Spleen (tissue), 11 donors: ENCODE measurements around the gene MED29. TPM values are rescaled to one million over a fixed set of nuclear protein-coding genes. Genes with fewer than 3 reads are reported as not detected.

ENCODE experiments used
- DNase-seq: peaks from one replicate; pipeline ENCODE4 v3.0.0-alpha.2; 2020
- H3K27ac ChIP-seq, 8 donors: fragments of 200-600 bp; sonication (generic) in 7 of 8; 1 replicate in 4 of 8; 2 replicates in 4 of 8; pipeline versions ENCODE4 v1.5.0 to v1.8.0; 2016 to 2021; ENCODE audit warnings: inconsistent platforms in 4 of 8, mild to moderate bottlenecking in 4 of 8, moderate library complexity in 1 of 8
- H3K27me3 ChIP-seq, 7 donors: fragments of 200-600 bp; sonication (generic) in 6 of 7; replicated peaks in 1 of 7; 1 replicate in 4 of 7; 2 replicates in 3 of 7; pipeline versions ENCODE4 v1.5.0 to v1.8.0; 2016 to 2021; ENCODE audit warnings: inconsistent platforms in 3 of 7, mild to moderate bottlenecking in 1 of 7
- H3K36me3 ChIP-seq, 6 donors: fragments of 200-600 bp; sonication (generic) in 5 of 6; 1 replicate in 4 of 6; 2 replicates in 2 of 6; pipeline versions ENCODE4 v1.5.0 to v1.8.0; 2016 to 2021; ENCODE audit warnings: inconsistent platforms in 2 of 6
- H3K4me1 ChIP-seq, 6 donors: fragments of 200-600 bp; sonication (generic) in 5 of 6; 1 replicate in 3 of 6; 2 replicates in 3 of 6; pipeline versions ENCODE4 v1.5.0 to v1.8.0; 2016 to 2021; ENCODE audit warnings: inconsistent platforms in 3 of 6
- H3K4me3 ChIP-seq, 8 donors: fragments of 200-600 bp; sonication (generic) in 7 of 8; 1 replicate in 4 of 8; 2 replicates in 4 of 8; pipeline versions ENCODE4 v1.5.0 to v1.8.0; 2016 to 2021; ENCODE audit warnings: inconsistent platforms in 4 of 8, mild to moderate bottlenecking in 4 of 8, moderate library complexity in 2 of 8
- H3K9me3 ChIP-seq, 8 donors: fragments of 200-600 bp; sonication (generic) in 7 of 8; 1 replicate in 4 of 8; 2 replicates in 4 of 8; pipeline versions ENCODE4 v1.5.0 to v1.8.0; 2016 to 2021; ENCODE audit warnings: inconsistent platforms in 4 of 8
- CTCF ChIP-seq, 11 experiments: fragments of 200-600 bp in 7 of 11; fragments of 450-650 bp in 4 of 11; sonication (generic) in 4 of 11; IDR thresholded peaks in 8 of 11; conservative IDR thresholded peaks in 3 of 11; 1 replicate in 7 of 11; 2 replicates in 4 of 11; pipeline versions ENCODE4 v1.4.0 to v1.8.0; 2016 to 2021; ENCODE audit warnings: antibody characterized with exemption in 11 of 11, inconsistent platforms in 4 of 11, mild to moderate bottlenecking in 1 of 11
- POLR2A ChIP-seq, 3 donors: fragments of 450-650 bp; IDR thresholded peaks; one replicate each; pipeline ENCODE4 v1.5.1; 2017; ENCODE audit warnings: antibody characterized with exemption in 3 of 3, mild to moderate bottlenecking in 1 of 3
- POLR2AphosphoS5 ChIP-seq, 3 donors: sonication (generic); formaldehyde crosslinking; IDR thresholded peaks; one replicate each; pipeline ENCODE4 v1.5.1; 2017; ENCODE audit warnings: antibody characterized with exemption in 3 of 3
- WGBS, 5 donors: extraction: QIAGEN DNeasy Blood & Tissue Kit in 3 of 5; methylation state at CpG; one replicate each; pipeline versions ENCODE4 v1.1.5 to v1.1.7; 2013 to 2018; 5-methylcytosine and 5-hydroxymethylcytosine counted together
- intact Hi-C: fragments of 100-400 bp; cut with DNase I; formaldehyde crosslinking; loops from one replicate; pipeline ENCODE4 v1.15.0; 2023; ENCODE audit warnings: low total_unique reads
- polyA plus RNA-seq, 3 donors: library from polyadenylated mRNA; stranded (reverse); fragments of 200-250 nt; gene quantifications; one replicate each; pipeline ENCODE4 v1.2.1, GENCODE V29; 2013
- total RNA-seq, 7 donors: library from RNA; depleted of rRNA in 3 of 7; stranded (reverse); fragments of >200 nt in 3 of 7; fragmentation: NEBNext Ultra II Directional in 4 of 7; extraction: Animal tissue kit (Norgen Biotek cat#: 25700) in 4 of 7; gene quantifications; one replicate each; pipeline versions ENCODE4 v1.1.0 to v1.2.1, GENCODE V29; 2016 to 2021
- donor health status: healthy with polysubstance abuse.
- donor health status: DM: no; HTN: no; CAD: no; lungs with moderate emphysema.
- donor health status: DM: no; HTN: no; CAD: no.
- donor health status: Bipolar disorder and iron deficiency.
- donor health status: healthy.
- donor health status: DM: no; HTN: no; CAD: no.
- donor health status: DM: yes; HTN: yes; CAD: no.

Gene MED29
- total and polyA plus RNA-seq, 10 donors = 15.5 to 45.7 (median 30.4) TPM

GRCh38 chr19:39435499-39436349 is 44.5 kb downstream of the MED29 start, which contains the start of gene RPS16:
RPS16 (minus strand) TSS chr19:39435949; CDS start chr19:39435895, 54 bp downstream.
- no peaks in the 10 kb centered on the region for H3K27me3 ChIP-seq
- TF ChIP-seq POLR2AphosphoS5 (IDR thresholded peaks at IDR 0.05) (peak; percentile 99 to 100 (median 100)), CTCF (IDR thresholded peaks at IDR 0.05 in 8 of 11, conservative IDR thresholded peaks at IDR 0.05 in 3 of 11) (peak in 3 of 11 experiments; percentile 13 to 37 (median 34)), POLR2A (IDR thresholded peaks at IDR 0.05) (peak; percentile 68 to 88 (median 82))
- H3K9me3 ChIP-seq = no peaks in the 10 kb centered on the region
- intact Hi-C loops = no loop called here
- H3K36me3 ChIP-seq = peaks cover 0 to 40% (median 28%) of the 10 kb centered on the region in 6 donors
- peak within 1 kb of the TSS; percentile 54 to 97 (median 92) for H3K4me3 ChIP-seq
- peak; percentile 100 for DNase-seq
- H3K27ac ChIP-seq = peak within 1 kb of the TSS; percentile 51 to 94 (median 91)
- 0 to 1% (median 0%) methylated on average over 46 to 61 of the region's 61 CpGs for WGBS, 5 donors
- peaks cover 21 to 72% (median 53%) of the 10 kb centered on the region in 6 donors for H3K4me1 ChIP-seq

- Histone ChIP-seq H3K36me3 (peaks cover 0 to 36% (median 28%) of the 10 kb centered on the region in 6 donors), H3K27me3 (no peaks in the 10 kb centered on the region), H3K4me3 (peak overlapping the region in 7 of 8 donors; percentile 82 to 97 (median 92)), H3K4me1 (peaks cover 16 to 71% (median 48%) of the 10 kb centered on the region in 6 donors), H3K9me3 (no peaks in the 10 kb centered on the region), H3K27ac (peak overlapping the region; percentile 51 to 94 (median 91))
- TF ChIP-seq POLR2A (IDR thresholded peaks at IDR 0.05) (no peak), CTCF (IDR thresholded peaks at IDR 0.05 in 8 of 11, conservative IDR thresholded peaks at IDR 0.05 in 3 of 11) (no peak)
- no peak for DNase-seq
- 7 to 21% (median 20%) methylated on average over 2 of the region's 2 CpGs for WGBS, 5 donors
- intact Hi-C loops = no loop called here
These were observed 45.2 kb downstream of the MED29 start for GRCh38 chr19:39436350-39436716.

- TF ChIP-seq CTCF (IDR thresholded peaks at IDR 0.05 in 8 of 11, conservative IDR thresholded peaks at IDR 0.05 in 3 of 11) (no peak), POLR2A (IDR thresholded peaks at IDR 0.05) (no peak), POLR2AphosphoS5 (IDR thresholded peaks at IDR 0.05) (no peak)
- intact Hi-C loops = no loop called here
- DNase-seq = no peak
- no peak overlapping the region for H3K27ac ChIP-seq
- no peaks in the 10 kb centered on the region for H3K27me3 ChIP-seq
- H3K4me3 ChIP-seq = no peak overlapping the region
- H3K36me3 ChIP-seq = peaks cover 0 to 15% (median 11%) of the 10 kb centered on the region in 6 donors
- H3K9me3 ChIP-seq = no peaks in the 10 kb centered on the region
- WGBS, 5 donors = 84 to 96% (median 89%) methylated on average over 9 of the region's 9 CpGs
- peaks cover 16 to 50% (median 38%) of the 10 kb centered on the region in 6 donors for H3K4me1 ChIP-seq
These were observed 47.2 kb downstream of the MED29 start for GRCh38 chr19:39438270-39438934.
